HS-5 (cell line): ENCODE measurements around the gene FAM241B.

Experiments used
- DNase-seq: peaks from one replicate; pipeline ENCODE4 v3.0.0-alpha.2; 2012; ENCODE audit warnings: low read depth

FAM241B gene

DNA sequence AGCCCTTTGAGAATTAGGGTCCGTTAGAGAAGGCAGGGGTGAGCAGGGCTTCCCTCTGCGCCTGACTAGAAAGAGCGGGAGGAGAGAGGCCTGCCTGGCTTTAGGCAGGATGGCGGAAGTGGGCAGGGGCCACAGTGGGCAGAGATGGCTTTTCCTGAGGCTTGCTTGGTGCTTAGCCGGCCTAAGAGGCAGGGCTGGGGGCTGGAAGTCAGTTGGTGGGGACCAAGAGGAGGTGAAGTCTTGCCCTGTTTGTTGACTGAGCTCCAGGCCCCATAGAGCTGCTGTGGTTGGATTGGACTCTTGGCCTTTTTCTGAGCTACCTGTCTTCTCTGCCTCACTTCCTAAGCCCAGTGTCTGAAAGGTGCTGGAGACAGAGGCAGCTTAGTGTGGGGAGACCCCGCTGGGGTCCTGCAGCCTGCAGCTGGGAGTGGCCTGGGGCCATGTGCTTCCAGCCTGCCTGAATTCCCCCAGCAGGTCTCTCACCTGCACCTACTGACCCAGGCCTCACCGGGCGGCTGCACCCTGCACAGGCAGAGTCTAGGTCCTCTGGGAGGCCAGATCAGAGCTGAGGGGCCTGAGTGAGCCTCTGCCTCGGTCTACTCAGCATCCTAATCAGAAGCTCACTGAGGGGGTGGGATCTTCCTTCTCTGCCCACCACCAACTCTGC, 4.8 kb downstream of the FAM241B start:
- no peak for DNase-seq

DNA sequence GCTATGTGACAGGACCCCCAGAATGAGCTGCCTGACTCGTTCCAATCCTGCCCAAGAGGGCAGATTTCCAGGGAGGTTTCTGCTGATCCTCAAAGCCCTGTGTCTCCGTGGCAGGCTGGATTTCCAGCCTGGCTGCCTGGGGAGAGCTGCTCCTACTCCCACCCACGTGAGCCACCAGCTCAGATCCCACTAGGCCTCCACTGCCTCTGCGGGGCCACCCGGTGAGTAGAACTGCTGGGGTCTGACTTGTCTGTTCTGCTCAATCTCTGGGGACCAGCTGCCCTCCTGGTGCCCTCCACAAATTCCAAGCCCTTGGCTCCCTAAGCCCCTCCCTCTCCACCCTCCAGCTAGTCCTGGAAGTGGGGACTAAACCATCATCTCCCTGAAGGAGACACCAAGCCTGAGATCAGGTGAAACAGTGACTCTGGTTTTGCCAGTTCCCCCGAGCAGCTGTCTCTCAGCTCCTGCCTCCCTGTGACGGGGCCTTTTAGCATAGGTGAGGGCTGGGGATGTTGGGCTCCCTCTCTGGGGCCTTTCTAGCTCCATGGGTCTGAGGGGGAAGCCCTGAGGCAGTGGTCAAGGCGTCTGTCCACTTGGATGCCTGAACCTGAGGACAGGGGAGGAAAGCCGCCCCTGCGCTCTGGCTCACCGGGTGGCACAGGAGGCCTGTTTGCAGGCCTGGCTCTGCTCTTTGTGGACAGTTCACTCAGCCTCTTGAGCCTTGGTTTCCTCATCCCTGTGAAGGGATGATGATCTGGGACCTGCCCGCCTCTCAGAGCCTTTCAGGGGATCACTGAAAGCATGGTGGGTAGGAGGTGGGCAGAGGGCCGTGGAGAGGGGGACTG, 5.6 kb downstream of the FAM241B start:
- DNase-seq: no peak

DNA sequence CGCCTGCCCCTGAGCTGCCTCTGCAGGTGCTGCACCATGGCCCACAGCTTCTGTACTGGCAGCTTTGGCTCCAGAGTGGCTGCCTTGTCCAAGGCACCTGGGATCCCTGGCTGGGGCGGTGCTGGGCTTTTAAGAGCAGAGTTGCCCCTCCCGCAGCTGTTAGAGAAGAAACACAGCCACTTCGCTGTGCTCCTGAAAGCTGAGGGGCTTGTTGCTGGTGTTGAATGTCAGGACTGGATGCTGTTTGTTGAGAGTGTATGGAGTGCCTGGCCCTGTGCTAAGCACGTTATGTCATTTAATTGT, 6.2 kb downstream of the FAM241B start:
- no peak for DNase-seq

DNA sequence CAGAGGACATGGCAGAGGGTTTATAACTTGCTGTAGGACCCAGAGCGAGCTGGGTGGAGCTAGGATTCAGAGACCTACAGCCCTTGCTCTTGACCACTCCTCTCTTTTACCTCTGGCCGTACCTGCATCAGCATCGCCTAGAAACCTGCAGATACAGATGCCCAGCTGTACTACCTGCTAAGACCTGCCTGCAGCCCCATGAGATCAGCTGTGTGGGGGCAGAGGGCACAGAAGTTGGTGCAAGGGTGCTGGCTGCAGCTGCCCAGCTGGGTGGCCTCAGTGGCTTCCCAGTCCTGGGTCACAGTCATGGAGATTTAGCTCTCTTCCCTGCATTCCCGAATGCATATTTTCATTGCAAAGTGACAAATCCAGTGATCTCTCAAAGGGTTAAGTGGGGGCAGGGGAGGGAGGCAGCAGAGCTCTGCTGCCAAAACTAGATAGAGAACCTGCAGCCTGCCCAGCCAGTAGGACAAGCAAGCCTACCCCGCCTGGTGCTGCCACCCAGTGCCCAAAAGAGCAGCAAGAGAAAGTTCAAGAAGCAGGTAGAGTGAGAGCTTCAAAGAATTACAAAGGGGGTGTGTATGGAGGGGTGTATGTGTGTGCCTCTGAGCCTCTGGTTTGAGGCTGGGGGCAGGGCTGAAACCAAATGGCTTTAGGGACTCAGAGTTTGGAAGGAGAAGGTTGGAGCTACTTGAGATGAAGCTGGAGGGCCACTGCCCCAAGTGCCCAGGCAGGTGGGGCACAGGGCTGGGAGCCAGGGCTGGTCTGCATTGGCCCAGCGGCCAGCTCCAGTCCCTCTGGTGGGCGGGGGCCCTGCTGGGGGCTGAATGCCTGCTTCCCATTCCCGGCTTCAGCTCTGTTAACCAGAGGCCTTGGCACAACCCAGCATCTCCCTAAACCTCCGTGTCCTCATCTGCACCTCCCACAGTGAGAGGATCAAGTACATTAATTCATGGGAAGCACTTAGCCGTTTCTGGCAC, 6.9 kb downstream of the FAM241B start:
- no peak for DNase-seq

DNA sequence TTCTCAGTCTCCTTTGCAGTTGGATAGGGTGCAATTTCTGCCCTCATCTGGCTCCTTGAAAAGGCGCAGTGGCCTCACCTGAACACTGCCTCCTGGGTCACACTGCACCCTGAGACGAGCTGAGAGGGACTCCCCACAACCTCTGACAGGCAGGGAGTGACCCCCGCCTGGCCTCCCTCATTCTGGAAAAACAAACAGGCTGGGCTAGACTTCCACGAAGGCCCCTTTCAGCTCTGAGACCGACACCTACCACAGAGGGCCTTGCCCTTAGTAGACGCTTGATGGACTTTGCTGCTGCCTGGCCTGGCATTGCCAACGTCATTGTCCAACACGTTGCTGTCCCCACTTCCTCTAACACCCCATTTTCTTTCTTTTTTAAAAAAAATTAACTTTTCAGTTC, 8.6 kb downstream of the FAM241B start:
- no peak for DNase-seq

DNA sequence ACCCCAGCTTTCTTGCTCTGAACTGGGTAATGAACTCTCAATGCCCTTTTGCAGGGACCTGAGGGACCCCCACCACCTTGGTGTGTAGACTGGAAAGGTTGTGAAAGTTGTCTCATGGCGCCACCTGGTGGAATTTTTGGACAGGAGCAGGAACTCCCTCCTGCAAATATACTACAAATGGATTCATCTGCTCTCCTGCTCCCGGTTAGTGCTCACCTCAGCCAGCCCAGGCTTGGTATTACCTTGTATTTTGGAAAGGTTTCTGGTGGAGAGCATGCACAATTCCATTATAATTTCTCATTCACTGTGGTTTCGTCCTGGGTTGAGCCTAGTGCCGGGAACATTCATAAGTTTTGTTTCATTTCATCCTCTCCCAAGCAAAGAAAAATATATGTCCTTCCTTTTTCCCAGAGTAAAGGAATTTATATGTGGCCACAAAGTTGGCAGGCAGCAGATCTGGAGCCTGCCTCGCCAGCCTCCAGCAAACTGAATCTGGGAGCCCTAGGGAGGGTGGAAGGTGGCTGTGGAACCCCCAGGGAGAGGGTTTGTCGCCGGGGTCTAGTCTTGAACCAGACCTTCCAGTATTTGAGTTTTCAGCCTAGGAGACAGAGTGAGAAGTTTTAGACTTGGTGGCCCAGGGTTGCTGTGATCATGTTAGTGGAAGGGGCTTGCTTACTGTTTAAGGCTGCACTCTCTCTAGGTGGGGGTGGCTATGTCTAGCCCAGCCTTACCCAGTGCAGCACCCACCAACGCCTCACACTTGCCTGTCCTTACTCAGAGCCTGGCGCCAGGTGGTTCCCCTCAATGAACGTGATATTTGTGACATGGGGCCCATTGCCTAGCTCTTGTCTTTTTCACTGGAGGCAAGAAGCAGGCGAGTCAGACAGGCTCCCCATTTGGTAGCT, 9.5 kb downstream of the FAM241B start:
- DNase-seq: peak; percentile 18

DNA sequence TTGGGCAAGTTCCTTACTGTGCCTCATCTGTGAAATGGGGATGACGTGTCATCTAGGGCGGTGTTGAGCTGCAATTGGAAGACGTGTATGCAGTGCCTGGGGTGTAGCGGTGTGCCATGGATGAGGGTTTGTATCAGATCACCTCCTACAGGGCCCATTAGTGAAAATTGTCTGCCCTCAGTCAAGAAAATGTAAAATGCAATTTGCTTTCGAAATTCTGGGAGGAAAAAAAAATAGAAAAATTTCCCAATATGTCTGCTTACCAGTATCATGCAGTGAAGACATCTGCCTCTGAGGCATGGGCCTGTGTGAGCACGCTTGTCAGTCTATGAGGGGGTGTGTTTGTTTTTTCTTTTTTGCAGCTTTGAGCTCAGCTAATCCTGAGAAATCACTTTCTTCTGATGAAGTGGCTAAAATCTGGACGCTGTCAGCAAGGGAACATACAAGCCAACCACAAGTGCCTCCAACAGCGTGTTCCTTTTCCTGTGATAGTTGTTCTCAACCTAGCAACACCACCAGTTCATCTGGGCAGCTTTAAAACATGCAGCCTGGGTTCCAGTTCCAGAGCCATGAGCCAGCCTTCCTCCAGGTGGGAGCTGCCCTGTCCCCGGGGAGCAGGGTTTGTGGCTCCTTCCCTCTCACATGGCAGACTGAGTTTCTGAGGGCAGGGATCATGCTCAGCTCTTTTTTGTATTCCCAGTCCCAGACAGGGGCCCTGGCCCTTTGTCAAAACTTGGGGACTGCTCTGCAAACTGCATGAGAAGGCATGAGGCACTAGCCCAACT, 10.3 kb downstream of the FAM241B start:
- DNase-seq: no peak

DNA sequence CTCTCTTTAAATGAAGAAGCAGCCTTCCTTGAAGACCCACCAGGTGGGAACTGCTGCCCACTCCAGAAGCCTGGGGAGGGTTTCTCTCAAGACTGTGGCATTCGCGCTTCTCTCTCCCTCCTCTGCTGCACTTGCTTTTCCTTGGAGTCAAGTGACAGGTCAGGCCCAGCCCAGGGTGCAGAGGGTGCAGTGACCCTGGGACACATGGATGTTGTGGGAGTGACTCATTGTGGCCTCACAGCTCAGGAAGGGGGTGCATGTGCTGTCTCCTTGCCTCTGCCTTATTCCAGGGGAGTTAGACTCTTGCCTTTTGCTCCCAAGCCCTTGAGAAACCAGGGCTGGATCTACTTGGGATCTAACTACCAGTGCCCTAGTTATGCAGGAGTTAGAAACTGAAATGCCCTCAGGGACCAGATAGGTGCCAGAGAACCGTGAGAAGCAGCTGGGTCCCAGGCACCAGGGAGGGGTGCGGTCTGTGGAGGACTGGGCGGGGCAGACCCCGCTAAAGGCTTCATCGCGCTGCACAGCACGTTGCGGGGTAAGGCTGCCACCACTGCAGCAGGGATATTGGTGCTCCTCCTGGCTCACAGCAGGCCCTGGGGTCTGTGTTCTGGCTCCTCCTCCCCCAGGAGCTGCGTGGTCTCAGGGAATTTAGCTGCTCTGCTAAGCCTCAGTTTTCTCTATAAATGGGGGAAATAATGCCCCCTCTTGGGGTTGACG, 11.4 kb downstream of the FAM241B start:
- no peak for DNase-seq

DNA sequence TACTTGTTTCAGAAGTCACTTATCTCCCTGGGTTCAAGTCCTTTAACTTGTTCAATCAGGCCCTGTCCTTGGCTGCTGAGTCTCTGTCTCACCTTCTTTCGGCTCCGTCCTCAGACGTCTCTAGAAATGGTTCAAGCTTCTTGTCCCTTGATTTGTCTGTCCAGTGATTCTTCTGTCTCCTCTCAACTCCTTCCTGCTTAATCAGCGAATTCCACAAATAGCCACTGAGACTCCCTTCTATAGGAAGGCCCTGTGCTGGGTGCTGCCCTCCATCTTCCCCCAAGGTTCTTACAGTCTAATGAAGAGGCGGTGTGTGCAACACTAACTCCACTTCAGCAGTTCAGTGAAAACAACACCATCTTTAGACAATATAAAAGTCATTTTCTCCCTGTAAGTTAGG, 12.7 kb downstream of the FAM241B start:
- no peak for DNase-seq

DNA sequence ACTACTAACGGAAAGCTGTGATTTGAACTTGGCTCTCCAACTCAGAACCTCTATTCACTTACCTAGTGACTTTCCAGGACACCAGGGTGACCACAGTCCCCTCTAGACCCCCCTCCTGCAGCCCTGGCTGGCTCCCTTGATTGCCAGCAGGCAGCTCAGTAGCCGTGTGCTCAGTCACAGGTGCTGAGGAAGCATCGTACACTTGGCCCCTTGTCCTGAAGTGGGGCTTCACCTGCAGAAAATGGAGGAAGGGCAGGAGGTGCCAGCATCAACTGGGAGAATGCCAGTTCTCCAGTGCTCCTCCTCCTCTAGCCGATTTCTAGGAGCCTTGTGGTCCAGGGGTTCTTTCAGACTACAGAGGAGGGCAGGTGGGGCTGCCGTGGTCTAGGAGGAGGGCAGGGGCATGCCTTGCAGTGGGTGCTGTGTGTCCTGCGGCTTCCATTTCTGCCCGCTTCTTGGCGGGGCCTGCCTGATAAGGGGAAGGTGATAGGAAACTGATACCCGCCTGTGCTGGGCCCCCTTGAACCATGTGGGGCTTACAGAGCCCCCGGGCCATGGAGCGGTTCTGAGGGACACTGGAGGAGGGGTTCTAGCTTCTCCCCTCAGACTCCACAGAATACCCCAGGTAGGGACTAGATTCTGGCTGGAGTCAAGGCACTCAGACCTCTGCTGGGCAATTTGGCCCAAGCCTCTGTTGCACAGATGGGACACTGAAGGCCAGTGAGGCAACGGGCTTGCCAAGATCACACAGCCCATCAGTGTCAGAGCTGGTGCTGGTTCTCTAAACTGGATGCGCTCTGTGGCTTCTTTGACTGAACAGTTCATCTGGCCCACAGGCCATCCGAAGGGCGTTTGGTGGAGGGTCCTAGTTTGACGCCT, 14.0 kb downstream of the FAM241B start:
- DNase-seq: no peak

DNA sequence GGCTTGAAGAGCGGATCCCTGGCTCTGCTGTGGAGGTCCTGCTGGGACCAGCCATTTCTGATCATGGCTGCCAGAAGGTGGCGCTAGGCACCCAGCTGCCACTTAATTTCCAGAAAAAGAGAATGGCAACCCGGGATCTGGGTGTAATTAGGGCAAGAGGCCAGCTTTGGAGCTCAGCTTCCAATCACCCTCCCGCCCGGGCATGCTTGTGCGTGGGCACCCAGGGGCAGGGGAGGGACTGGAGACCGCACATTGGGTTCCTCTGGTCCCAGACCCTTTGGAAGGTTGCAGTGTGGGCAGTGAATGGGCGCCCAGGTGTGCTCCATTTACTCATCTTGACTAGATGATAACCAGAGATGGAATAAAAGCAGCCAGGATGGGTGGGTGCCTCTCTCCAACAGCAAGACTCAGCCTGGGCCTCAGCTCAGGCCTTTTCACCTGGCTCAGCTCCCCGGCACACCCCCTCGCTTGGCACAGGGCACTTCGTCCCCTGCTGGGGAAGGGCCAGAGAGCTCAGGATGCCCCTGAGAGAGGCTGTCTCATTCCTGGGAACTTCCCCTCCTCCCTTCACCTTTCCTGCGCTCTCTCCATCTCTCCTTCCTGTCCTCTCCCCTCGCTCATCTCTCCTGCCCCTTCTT, 14.7 kb downstream of the FAM241B start:
- peak; percentile 18 for DNase-seq

DNA sequence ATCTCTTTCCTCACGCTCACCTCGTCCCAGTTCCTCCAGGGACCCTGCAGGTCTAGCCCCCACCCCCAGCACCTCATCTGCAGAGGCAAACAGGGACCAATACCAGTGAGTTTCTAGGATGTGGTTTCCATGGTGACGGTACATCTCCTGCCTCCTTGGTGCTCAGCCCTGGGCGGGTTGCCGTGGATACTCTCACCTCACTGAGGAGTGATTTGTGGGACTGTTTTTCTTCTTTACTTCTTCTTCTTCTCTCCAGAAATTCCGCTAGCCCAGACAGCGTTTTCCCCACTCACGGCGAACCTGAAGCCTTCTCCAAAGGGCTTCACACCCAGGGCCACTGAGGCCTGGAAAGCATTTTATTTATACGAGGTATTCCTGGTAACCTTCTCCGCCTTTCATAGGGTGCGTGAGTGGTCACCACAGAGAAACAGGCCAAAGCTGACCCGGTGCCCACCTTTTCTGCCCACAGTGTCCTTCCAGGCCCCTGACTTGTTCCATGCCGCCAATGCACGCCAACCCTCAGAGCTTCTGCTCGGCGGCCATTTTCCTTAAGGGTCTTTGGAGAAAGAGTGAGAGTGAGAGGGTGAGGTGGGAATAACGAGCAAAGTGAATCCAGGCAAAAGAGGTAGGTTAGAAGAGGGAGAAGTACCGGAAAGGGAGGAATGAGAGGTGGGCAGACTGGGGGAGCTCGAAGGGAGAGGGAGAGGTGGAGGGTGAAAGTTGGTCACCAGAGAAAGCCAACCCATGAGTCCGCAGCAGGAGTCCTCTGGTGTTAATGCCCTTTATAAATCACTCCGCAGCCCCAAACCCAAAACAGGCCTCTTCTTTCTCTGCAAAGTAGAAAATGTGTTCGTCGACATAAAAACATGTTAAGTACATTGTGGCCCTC, 15.5 kb downstream of the FAM241B start:
- no peak for DNase-seq

DNA sequence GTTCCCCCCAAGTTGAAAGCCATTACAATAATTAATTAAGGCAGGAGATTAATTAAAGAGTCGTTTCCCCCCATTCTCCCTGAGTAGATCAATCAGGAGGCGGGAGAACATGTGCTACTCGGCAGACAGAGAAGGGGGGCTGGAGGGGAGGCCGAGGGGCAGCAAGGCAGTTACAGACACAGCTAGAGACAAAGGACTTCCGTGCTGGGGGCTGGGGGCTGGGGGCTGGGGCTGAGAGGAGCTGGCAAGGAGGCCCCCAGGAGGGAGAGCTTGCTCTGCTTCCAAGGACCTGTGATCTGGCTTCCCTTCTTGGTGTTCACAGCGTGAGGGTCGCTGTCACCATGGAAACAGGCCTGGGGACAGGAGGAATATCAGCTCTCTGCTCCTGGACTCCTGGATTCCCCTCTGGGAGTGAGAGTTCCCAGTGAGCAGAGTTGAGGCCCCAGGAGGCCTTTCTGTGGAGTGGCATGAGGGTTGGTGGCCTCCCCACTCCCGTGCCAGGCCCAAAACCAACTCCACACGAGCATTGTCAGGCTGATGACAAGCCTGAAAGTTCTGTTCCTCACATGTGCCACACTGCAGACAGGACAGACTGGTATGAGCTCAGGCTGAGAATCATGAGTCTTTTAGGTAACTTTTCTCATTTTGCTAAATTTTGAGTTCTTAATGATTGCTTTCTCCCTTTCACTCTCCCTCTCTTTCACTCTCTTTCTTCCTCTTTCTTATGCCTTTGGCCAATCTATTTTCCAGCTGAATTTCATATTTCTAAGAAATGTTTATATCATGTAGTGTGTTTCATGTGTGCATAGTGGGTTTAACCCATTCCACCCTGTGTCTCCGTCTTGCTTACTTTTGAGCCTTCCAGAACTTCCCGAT, 16.4 kb downstream of the FAM241B start:
- no peak for DNase-seq

DNA sequence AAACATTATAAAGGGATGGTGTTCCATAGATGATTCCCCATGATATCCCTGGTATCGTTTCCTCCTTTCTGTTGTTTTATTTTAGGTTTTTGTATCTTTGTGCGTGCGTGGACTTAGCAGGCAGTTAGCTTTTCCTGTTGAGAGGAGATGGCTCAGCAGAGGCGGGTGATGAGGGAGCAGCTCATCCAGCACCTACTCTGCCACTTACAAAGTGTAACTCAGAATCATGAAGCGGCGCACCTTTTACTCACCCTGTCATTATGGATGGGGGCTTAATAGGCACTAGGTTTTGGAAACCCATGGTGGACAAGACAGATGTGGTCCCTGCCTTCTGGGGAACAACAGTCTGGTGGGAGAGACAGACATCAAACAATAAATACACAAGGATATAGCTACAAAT, 17.1 kb downstream of the FAM241B start:
- no peak for DNase-seq

DNA sequence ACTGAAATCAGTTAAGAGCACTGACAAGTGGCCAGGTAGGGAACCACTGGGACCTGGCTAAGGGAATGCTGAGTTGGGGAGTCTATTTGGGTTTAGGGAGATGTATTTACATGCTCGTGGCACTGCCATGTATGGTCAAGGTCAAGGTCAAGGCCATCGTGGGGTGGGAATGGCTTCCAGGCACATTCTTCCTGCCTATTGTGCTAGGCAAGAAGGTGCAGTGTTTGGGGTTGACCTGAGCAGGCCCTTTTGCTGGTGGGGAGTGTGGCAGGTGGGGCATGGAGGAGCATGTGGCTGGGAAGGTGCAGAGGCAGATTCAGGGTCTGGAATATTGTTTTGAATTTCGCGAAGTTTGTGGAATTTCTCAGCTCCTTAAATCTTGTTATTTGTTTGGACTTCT, 17.8 kb downstream of the FAM241B start:
- no peak for DNase-seq

DNA sequence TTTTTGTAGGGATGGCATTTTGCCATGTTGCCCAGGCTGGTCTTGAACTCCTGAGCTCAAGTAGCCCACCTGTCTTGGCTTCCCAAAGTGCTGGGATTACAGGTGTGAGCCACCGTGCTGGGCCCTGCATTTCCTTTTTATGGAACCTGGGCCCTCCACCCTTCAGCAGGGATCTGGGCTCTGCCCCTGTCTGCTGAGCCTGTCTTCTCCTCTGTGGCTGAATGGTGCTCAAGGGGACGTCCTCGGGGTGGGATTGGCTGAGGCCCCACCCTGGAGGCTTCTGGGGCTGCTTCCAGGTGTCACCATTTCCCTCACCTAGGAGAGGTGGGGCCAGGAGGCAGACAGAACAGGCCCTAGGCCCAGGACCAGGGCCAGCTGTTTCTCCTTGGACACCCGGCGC, 18.4 kb downstream of the FAM241B start:
- no peak for DNase-seq
